GM21529 (cell line): ENCODE measurements around the gene CDKN1A.
"Not testable (repeated sequence)": the region's sequence is repeated elsewhere in the genome, so short reads cannot be mapped to it uniquely, and the experiment has no call there.

ENCODE experiments used
- ATAC-seq: cut with Tn5 transposase; IDR thresholded peaks from one replicate; pipeline ENCODE4 v1.9.1; 2021; ENCODE audit not compliant: unreplicated experiment

CDKN1A gene

GRCh38 chr6:36695414-36695813 is 16.9 kb downstream of the CDKN1A start:
- ATAC-seq = no peak

- ATAC-seq = no peak
Measured at GRCh38 chr6:36697481-36697903, 19.0 kb downstream of the CDKN1A start, which contains the start of gene RAB44. Gene RAB44, plus strand, starts transcription at chr6:36697826. Its CDS starts 6,410 bp downstream, at chr6:36704236.

- no peak for ATAC-seq
Measured at GRCh38 chr6:36698196-36698595, 19.7 kb downstream of the CDKN1A start.

GRCh38 chr6:36698871-36699271 is 20.4 kb downstream of the CDKN1A start:
- ATAC-seq = no peak

- no peak for ATAC-seq
Measured at GRCh38 chr6:36699348-36699747, 20.8 kb downstream of the CDKN1A start.

- no peak for ATAC-seq
Measured at GRCh38 chr6:36700071-36700812, 21.7 kb downstream of the CDKN1A start.

GRCh38 chr6:36700831-36701230 is 22.3 kb downstream of the CDKN1A start:
- no peak for ATAC-seq

- no peak for ATAC-seq
Measured at GRCh38 chr6:36701401-36701991, 23.0 kb downstream of the CDKN1A start.

GRCh38 chr6:36702656-36703055 is 24.1 kb downstream of the CDKN1A start:
- ATAC-seq = no peak

- no peak for ATAC-seq
Measured at GRCh38 chr6:36703081-36703606, 24.6 kb downstream of the CDKN1A start.

GRCh38 chr6:36703982-36704381 is 25.5 kb downstream of the CDKN1A start:
- ATAC-seq = no peak

GRCh38 chr6:36704961-36705577 is 26.6 kb downstream of the CDKN1A start:
- ATAC-seq = not testable (repeated sequence)

GRCh38 chr6:36706339-36706738 is 27.8 kb downstream of the CDKN1A start:
- ATAC-seq = no peak

- ATAC-seq = no peak
Measured at GRCh38 chr6:36712816-36713215, 34.3 kb downstream of the CDKN1A start.

GRCh38 chr6:36713846-36714245 is 35.3 kb downstream of the CDKN1A start:
- no peak for ATAC-seq

GRCh38 chr6:36714511-36714910 is 36.0 kb downstream of the CDKN1A start:
- ATAC-seq = no peak

- no peak for ATAC-seq
Measured at GRCh38 chr6:36715469-36715868, 37.0 kb downstream of the CDKN1A start.

- no peak for ATAC-seq
Measured at GRCh38 chr6:36716476-36717093, 38.1 kb downstream of the CDKN1A start.

GRCh38 chr6:36717231-36717825 is 38.8 kb downstream of the CDKN1A start:
- ATAC-seq = no peak

- ATAC-seq = no peak
Measured at GRCh38 chr6:36717871-36718540, 39.5 kb downstream of the CDKN1A start.
